Epithelial cell of proximal tubule (primary cell): Measurements from ENCODE around the gene TRABD. TPM values are rescaled to one million over a fixed set of nuclear protein-coding genes. Genes with fewer than 3 reads are reported as not detected.
A peak's percentile ranks its signal among the peaks of the same experiment; 100 is the strongest.

ENCODE experiments used
- DNase-seq: peaks from one replicate; pipeline ENCODE4 v3.0.0-alpha.2; 2011; ENCODE audit warnings: low read depth
- H3K4me3 ChIP-seq: 2 replicates; pipeline ENCODE4 v1.5.1; 2011; ENCODE audit warnings: low read depth, mild to moderate bottlenecking, low read length
- total RNA-seq: library from RNA; depleted of rRNA; stranded (reverse); fragments of >200 nt; gene quantifications from 2 replicates; pipeline ENCODE4 v1.2.3, GENCODE V29; 2015
- TF ChIP-seq, protein P1 (sequence below): conservative IDR thresholded peaks from 2 replicates; pipeline ENCODE4 v1.5.1; 2012; ENCODE audit warnings: low read depth, mild to moderate bottlenecking, low read length

Gene TRABD
- total RNA-seq, 1 donor from 2014 or later: 55.5 TPM

DNA sequence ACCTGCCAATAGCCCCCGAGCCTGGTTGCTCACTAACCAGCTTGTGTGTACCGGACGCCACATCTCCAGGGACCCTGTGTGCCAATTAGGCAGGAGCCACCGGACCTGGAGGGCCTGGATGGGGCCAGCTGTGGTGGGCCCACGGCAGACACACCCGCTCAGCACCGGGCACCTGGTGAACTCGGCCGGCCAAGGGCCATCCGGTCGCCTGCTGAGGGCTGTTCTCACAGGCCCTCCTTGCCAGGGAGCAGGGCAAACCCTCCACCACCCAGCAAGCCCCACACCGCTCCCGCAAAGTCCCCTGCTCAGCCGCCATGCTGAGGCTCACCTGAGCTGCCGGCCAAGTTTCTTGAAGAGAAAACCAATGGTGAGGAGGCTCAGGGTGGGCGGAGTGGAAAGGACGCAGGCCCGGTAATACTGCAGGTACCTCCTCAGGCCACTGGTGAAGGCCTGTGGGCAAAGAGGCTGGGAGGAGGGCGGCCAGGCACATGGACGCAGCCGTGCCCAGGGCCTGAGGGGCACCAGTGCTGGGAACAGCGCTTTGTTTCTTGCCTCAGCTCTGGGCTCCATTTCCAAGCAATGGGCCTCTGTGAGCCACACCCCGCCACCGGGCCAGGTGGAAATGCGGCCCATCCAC, 42.0 kb downstream of the TRABD start:
- TF ChIP-seq, protein P1, sequence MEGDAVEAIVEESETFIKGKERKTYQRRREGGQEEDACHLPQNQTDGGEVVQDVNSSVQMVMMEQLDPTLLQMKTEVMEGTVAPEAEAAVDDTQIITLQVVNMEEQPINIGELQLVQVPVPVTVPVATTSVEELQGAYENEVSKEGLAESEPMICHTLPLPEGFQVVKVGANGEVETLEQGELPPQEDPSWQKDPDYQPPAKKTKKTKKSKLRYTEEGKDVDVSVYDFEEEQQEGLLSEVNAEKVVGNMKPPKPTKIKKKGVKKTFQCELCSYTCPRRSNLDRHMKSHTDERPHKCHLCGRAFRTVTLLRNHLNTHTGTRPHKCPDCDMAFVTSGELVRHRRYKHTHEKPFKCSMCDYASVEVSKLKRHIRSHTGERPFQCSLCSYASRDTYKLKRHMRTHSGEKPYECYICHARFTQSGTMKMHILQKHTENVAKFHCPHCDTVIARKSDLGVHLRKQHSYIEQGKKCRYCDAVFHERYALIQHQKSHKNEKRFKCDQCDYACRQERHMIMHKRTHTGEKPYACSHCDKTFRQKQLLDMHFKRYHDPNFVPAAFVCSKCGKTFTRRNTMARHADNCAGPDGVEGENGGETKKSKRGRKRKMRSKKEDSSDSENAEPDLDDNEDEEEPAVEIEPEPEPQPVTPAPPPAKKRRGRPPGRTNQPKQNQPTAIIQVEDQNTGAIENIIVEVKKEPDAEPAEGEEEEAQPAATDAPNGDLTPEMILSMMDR: no peak
- no peak for DNase-seq
- no peak overlapping the region for H3K4me3 ChIP-seq

DNA sequence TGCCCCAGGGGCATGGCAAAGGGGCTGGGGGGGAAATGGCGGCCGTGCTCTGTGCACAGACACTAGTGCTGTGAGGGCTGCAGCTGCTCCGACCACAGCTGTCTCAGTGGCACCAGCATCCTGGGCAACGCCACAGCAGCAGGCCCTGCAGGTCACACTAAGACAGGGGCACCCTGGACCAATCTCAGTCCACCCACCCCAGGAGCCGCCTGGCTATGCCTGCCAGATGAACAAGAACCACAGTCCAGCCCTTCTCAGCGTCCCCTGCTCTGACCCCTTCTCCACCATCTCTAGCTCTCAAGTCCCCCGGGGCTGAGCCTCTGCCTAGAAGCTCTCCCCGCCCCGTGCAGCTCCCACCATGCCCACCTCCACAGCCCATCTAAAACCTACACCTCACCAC, 42.7 kb downstream of the TRABD start:
- TF ChIP-seq, protein P1: no peak
- H3K4me3 ChIP-seq: no peak overlapping the region

DNA sequence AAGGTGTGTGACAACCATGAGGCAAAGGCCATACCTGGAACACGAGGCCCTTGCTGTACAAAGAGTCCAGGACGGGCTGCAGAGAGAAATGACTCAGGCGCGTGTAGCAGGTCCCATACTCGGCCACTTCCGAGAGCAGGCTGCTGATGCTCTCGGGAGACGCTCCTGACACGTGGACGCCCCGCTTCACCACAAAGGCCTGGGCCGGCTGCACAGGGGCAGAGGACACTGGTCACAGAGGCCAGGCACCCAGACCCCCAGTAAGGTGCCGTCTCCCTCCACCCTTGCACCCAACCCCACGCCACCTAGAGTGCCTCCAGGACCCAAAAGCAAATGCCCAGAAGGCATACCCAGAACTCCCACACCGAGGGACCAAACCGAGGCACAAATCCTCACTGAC, 43.7 kb downstream of the TRABD start:
- H3K4me3 ChIP-seq: no peak overlapping the region
- DNase-seq: no peak
- TF ChIP-seq, protein P1: no peak

More for the DNA sequence above, 42.7 kb downstream of the TRABD start:
- DNase-seq: no peak

DNA sequence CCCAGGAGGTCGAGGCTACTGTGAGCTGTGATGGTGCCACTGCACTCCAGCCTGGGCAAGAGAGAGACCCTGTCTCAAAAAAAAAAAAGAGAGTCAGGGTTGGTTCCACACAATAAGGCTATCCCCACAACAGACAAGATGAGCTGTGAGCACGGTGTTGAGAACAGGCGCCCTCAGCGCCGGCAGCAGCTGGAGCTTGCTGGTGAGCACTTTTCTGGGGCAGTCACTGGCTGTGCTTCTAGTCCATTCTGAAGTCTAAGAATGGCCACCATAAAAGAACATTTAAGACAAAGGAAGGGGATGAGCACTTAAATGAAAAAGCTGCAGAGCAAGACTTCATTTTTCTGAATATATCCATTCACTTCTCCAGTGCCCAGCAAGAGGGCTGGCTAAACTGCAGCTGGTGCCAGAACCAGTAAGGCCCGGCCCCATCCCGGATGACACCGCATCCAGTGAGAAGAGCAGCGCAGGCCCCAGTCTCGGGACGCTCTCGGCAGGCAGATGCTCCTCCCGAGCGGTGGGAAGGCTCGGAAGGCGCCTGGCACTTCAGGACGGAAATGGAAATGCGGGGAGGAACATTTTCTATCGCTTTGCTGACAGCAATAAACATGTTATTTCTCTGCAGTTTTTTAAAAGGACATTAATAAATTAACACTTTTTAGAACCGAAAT, 46.9 kb downstream of the TRABD start:
- no peak overlapping the region for H3K4me3 ChIP-seq
- no peak for DNase-seq
- TF ChIP-seq, protein P1: no peak

DNA sequence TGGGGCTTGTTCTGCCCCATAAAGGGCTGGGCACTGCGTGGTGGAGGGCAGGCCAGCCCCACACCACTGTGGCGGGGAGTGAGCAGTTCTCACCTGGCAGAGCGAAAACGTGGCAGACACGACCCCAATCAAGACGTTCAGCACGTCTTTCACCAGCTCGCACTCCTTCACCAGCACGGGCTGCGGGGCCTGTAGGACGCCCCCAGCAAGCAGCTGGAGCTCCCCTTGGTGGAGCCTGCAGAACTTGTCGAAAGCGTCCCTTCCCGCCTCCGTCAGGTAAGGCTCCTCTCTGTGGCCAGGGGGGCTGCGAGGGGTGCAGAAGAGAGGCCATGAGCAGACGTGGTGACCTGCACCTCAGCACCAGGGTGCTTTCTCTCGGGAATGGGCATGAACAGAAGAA, 47.5 kb downstream of the TRABD start:
- no peak overlapping the region for H3K4me3 ChIP-seq
- DNase-seq: no peak
- TF ChIP-seq, protein P1: no peak

DNA sequence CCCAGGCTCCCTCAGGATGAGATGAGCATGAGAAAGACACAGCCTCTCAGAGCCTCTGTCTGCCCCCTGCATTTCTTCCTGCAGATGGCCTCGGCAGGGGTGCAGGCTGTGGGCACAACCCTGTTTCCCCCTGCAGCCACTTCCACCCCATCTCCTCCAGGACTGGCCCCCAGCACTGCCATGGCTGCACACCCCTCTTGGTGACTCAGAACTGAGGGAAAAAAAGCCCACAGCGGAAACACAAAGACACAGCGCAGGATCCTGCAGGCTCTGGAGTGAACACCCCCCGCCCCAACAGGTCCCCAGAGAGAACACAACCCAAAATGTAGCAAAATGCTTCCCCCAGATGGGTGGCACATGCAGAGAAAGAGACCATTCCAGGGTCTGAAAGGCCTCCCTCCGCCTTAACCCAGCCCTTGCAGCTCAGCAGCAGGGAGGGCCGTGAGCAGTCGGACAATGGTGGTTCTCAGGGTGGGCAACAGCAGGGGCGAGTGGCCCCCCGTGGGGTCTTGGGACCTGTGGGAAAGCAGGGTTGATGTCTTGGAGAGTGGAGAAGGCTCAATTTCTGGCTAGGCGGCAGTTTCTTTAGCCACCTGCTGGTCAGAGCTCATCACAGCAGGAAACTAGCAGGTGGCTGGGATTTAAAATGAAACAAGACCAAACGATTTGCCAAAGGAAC, 51.2 kb downstream of the TRABD start:
- H3K4me3 ChIP-seq: no peak overlapping the region
- TF ChIP-seq, protein P1: peak; percentile 67
- DNase-seq: no peak

DNA sequence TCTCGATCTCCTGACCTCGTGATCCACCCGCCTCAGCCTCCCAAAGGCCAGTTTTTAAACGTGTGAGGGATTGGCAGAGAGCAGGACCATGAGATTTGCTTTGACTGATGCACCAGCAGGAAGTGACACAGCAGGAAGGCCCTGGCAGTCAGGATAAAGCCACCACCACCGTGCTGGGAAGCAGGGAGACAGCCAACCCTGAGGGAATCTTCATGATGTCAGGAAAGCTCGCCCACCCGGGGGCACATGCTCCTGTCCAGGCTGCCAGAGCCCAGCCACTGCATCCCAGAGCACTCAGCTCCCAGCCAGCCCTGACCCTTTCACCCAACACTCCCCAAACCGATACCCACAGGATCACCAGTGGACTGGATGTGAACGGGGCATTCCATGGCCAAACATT, 53.0 kb downstream of the TRABD start:
- H3K4me3 ChIP-seq: no peak overlapping the region
- DNase-seq: no peak
- TF ChIP-seq, protein P1: no peak
